ENCODE measurements around the gene PANK4. TPM values are rescaled to one million over a fixed set of nuclear protein-coding genes. Genes with fewer than 3 reads are reported as not detected.

The PANK4 gene
- total and polyA plus RNA-seq, 8 donors: 23.2 to 30.9 (median 28.1) TPM

GRCh38 chr1:2504949-2505272 is 21.5 kb downstream of the PANK4 start:
- ATAC-seq (no peak), DNase-seq (no peak)
- peaks cover 0 to 28% of the 10 kb centered on the region in 2 donors for H3K36me3 ChIP-seq
- H3K4me3 ChIP-seq: no peak overlapping the region
- peaks cover 0 to 5% of the 10 kb centered on the region in 2 donors for H3K4me1 ChIP-seq
- no peaks in the 10 kb centered on the region for H3K9me3 ChIP-seq
- intact Hi-C loops (cut with DNase I): no loop called here
- peaks cover 8 to 63% of the 10 kb centered on the region in 2 donors for H3K27me3 ChIP-seq
- no peak overlapping the region for H3K27ac ChIP-seq
- TF ChIP-seq CTCF (IDR thresholded peaks at IDR 0.05): no peak

- intact Hi-C loops (cut with DNase I): no loop called here
- no peak for ATAC-seq
Observed at GRCh38 chr1:2504225-2504948, 22.0 kb downstream of the PANK4 start.

GRCh38 chr1:2503554-2504224 is 22.7 kb downstream of the PANK4 start:
- no peak for ATAC-seq
- intact Hi-C loops (cut with DNase I): no loop called here
- peaks cover 0 to 9% of the 10 kb centered on the region in 2 donors for H3K4me1 ChIP-seq
- H3K36me3 ChIP-seq: peaks cover 0 to 16% of the 10 kb centered on the region in 2 donors
- H3K9me3 ChIP-seq: no peaks in the 10 kb centered on the region
- DNase-seq: no peak
- no peak for TF ChIP-seq CTCF (IDR thresholded peaks at IDR 0.05)
- no peak overlapping the region for H3K4me3 ChIP-seq
- no peak overlapping the region for H3K27ac ChIP-seq
- H3K27me3 ChIP-seq: peaks cover 8 to 74% of the 10 kb centered on the region in 2 donors

More at GRCh38 chr1:2504225-2504948, 22.0 kb downstream of the PANK4 start:
- no peaks in the 10 kb centered on the region for H3K9me3 ChIP-seq
- H3K36me3 ChIP-seq: peaks cover 0 to 23% of the 10 kb centered on the region in 2 donors
- DNase-seq: peak in 1 of 4 donors; percentile 53
- H3K4me3 ChIP-seq: no peak overlapping the region
- peaks cover 8 to 67% of the 10 kb centered on the region in 2 donors for H3K27me3 ChIP-seq
- H3K4me1 ChIP-seq: peaks cover 0 to 9% of the 10 kb centered on the region in 2 donors
- no peak for TF ChIP-seq CTCF (IDR thresholded peaks at IDR 0.05)
- H3K27ac ChIP-seq: no peak overlapping the region

- no peak overlapping the region for H3K4me3 ChIP-seq
- H3K4me1 ChIP-seq: peaks cover 0 to 9% of the 10 kb centered on the region in 2 donors
- ATAC-seq: no peak
- intact Hi-C loops (cut with DNase I): no loop called here
- no peak overlapping the region for H3K27ac ChIP-seq
- H3K27me3 ChIP-seq: peaks cover 8 to 82% of the 10 kb centered on the region in 2 donors
- no peak for DNase-seq
- no peaks in the 10 kb centered on the region for H3K9me3 ChIP-seq
- peaks cover 0 to 8% of the 10 kb centered on the region in 2 donors for H3K36me3 ChIP-seq
- TF ChIP-seq CTCF (IDR thresholded peaks at IDR 0.05): no peak
Observed at GRCh38 chr1:2502661-2503553, 23.5 kb downstream of the PANK4 start.
